HepG2 (cell line): ENCODE data around the gene HSD17B11. TPM values are rescaled to one million over a fixed set of nuclear protein-coding genes. Genes with fewer than 3 reads are reported as not detected.
A peak's percentile ranks its signal among the peaks of the same experiment; 100 is the strongest.

Experiments used
- ATAC-seq: fragments of 200-7000 bp; cut with Tn5 transposase; 3 replicates; pipeline ENCODE4 v1.9.1; 2020; ENCODE audit warnings: mild to moderate bottlenecking, moderate library complexity
- BruUV-seq: library from RNA; stranded (reverse); fragments of 400-500 nt; replicated peaks from 2 replicates; lab custom pipeline; 2021; lab: Mats Ljungman, UMichigan
- CTCF ChIA-PET: fragments of 300-600 bp; formaldehyde crosslinking; extraction: SDS; loops from one replicate; lab custom pipeline; 2021; ENCODE audit warnings: low total read pairs, inconsistent platforms, low intra/inter-chr PET ratio; lab: Yijun Ruan, JAX
- POLR2A ChIA-PET: fragments of 350-600 bp; sonication (Branson Sonifier 250); formaldehyde crosslinking; loops from one replicate; lab custom pipeline; 2020; ENCODE audit warnings: antibody characterized with exemption, inconsistent platforms; lab: Yijun Ruan, JAX
- DNase-seq: peaks from one replicate; pipeline ENCODE4 v3.0.0-alpha.2; 2015; ENCODE audit warnings: low spot score
- FAIRE-seq: peaks from 3 replicates; lab custom pipeline; 2011; peaks lifted over from hg19 to GRCh38; lab: Jason Lieb, UNC
- H2AFZ ChIP-seq: one replicate; pipeline ENCODE4 v1.6.1; 2011; ENCODE audit warnings: low read length, inconsistent platforms
- H3K27ac ChIP-seq: fragments of 300-600 bp; 3 replicates; pipeline ENCODE4 v1.8.0; 2011; ENCODE audit warnings: mixed run types, mild to moderate bottlenecking, mixed read lengths, low read length, inconsistent platforms; ENCODE audit not compliant: insufficient read depth; ENCODE audit errors: extremely low read length
- H3K27me3 ChIP-seq, 2 experiments: fragments of 200-600 bp in 1 of 2; 2 replicates in 1 of 2; 3 replicates in 1 of 2; pipeline versions ENCODE4 v1.6.0 to v1.8.0; 2011; ENCODE audit warnings: low read length in 2 of 2, mild to moderate bottlenecking in 2 of 2, moderate library complexity in 2 of 2, inconsistent platforms in 1 of 2; ENCODE audit not compliant: insufficient read depth in 2 of 2, control insufficient read depth in 1 of 2
- H3K36me3 ChIP-seq, 2 experiments: fragments of 200-600 bp in 1 of 2; replicated peaks in 1 of 2; 2 replicates in 1 of 2; 3 replicates in 1 of 2; pipeline versions ENCODE4 v1.5.1 to v1.8.0; 2011; ENCODE audit warnings: low read length in 2 of 2, inconsistent platforms in 1 of 2; ENCODE audit not compliant: insufficient read depth in 2 of 2, control insufficient read depth in 1 of 2
- H3K4me1 ChIP-seq: 2 replicates; pipeline ENCODE4 v1.5.1; 2012; ENCODE audit warnings: low read length, inconsistent platforms; ENCODE audit not compliant: insufficient read depth
- H3K4me2 ChIP-seq: 2 replicates; pipeline ENCODE4 v1.6.0; 2011; ENCODE audit warnings: low read depth, low read length, inconsistent platforms
- H3K4me3 ChIP-seq, 3 experiments: fragments of 200-600 bp in 1 of 3; sonication (generic), shearing (Covaris generic) in 1 of 3; replicated peaks in 1 of 3; 2 replicates each; pipeline ENCODE4 v1.5.1; 2011 to 2016; ENCODE audit warnings: low read length in 3 of 3, inconsistent platforms in 2 of 3, low read depth in 2 of 3, mild to moderate bottlenecking in 2 of 3, control low read depth in 1 of 3, mixed read lengths in 1 of 3; ENCODE audit not compliant: insufficient read depth in 1 of 3
- H3K79me2 ChIP-seq: one replicate; pipeline ENCODE4 v1.6.1; 2011; ENCODE audit warnings: low read length, inconsistent platforms; ENCODE audit not compliant: insufficient read depth
- H3K9ac ChIP-seq: 2 replicates; pipeline ENCODE4 v1.6.0; 2011; ENCODE audit warnings: mild to moderate bottlenecking, low read depth, low read length, inconsistent platforms; ENCODE audit not compliant: insufficient read depth
- H3K9me3 ChIP-seq: 2 replicates; pipeline ENCODE4 v1.5.1; 2012; ENCODE audit warnings: mild to moderate bottlenecking, low read length
- H4K20me1 ChIP-seq: 2 replicates; pipeline ENCODE4 v1.6.0; 2011; ENCODE audit warnings: inconsistent platforms, mild to moderate bottlenecking, low read length, moderate library complexity; ENCODE audit not compliant: insufficient read depth
- BRCA1 ChIP-seq: sonication (generic); formaldehyde crosslinking; IDR thresholded peaks from 2 replicates; pipeline ENCODE4 v1.4.0; 2020; ENCODE audit warnings: missing genetic modification reagents
- CBFB ChIP-seq: sonication (generic); formaldehyde crosslinking; IDR thresholded peaks from 2 replicates; pipeline ENCODE4 v1.4.0; 2020; ENCODE audit warnings: missing genetic modification reagents
- CCDC6 ChIP-seq: sonication (generic); formaldehyde crosslinking; IDR thresholded peaks from 2 replicates; pipeline ENCODE4 v1.8.1; 2022; ENCODE audit warnings: mild to moderate bottlenecking, missing genetic modification reagents, moderate library complexity
- E2F5 ChIP-seq: sonication (generic); formaldehyde crosslinking; conservative IDR thresholded peaks from 2 replicates; pipeline ENCODE4 v1.4.0; 2020; ENCODE audit warnings: missing genetic modification reagents
- KLF9 ChIP-seq: IDR thresholded peaks from 2 replicates; pipeline ENCODE4 v1.6.1; 2016; ENCODE audit warnings: low read depth
- MAFG ChIP-seq: sonication (generic); formaldehyde crosslinking; IDR thresholded peaks from 2 replicates; pipeline ENCODE4 v1.5.1; 2020; ENCODE audit warnings: mild to moderate bottlenecking, missing genetic modification reagents
- MZF1 ChIP-seq: sonication (generic); formaldehyde crosslinking; IDR thresholded peaks from 2 replicates; pipeline ENCODE4 v1.8.1; 2023; ENCODE audit warnings: mild to moderate bottlenecking, missing genetic modification reagents, borderline replicate concordance
- NBN ChIP-seq: fragments of 450-650 bp; conservative IDR thresholded peaks from 2 replicates; pipeline ENCODE4 v1.6.1; 2017
- POLR2G ChIP-seq: fragments of 200-400 bp; formaldehyde crosslinking; IDR thresholded peaks from 2 replicates; pipeline ENCODE4 v1.6.1; 2018; ENCODE audit warnings: mild to moderate bottlenecking, low read depth, low read length, moderate library complexity
- RAD51 ChIP-seq: fragments of 450-650 bp; IDR thresholded peaks from 2 replicates; pipeline ENCODE4 v1.6.1; 2016; ENCODE audit warnings: borderline replicate concordance
- RXRB ChIP-seq: IDR thresholded peaks from 2 replicates; pipeline ENCODE4 v1.6.1; 2016; ENCODE audit warnings: borderline replicate concordance, missing genetic modification reagents, missing compliant biosample characterization
- ZNF296 ChIP-seq: sonication (generic); formaldehyde crosslinking; conservative IDR thresholded peaks from 2 replicates; pipeline ENCODE4 v1.5.0; 2020; ENCODE audit warnings: mild to moderate bottlenecking, missing genetic modification reagents
- ZNF691 ChIP-seq: sonication (generic); formaldehyde crosslinking; IDR thresholded peaks from 2 replicates; pipeline ENCODE4 v1.4.0; 2020; ENCODE audit warnings: missing genetic modification reagents, low read depth, mild to moderate bottlenecking, borderline replicate concordance
- ZNF710 ChIP-seq: sonication (generic); formaldehyde crosslinking; IDR thresholded peaks from 2 replicates; pipeline ENCODE4 v1.5.0; 2020; ENCODE audit warnings: mild to moderate bottlenecking, missing genetic modification reagents, borderline replicate concordance
- ZNF790 ChIP-seq: sonication (generic); formaldehyde crosslinking; IDR thresholded peaks from 2 replicates; pipeline ENCODE4 v1.8.0; 2022; ENCODE audit warnings: missing genetic modification reagents, mild to moderate bottlenecking, borderline replicate concordance
- WGBS: methylation state at CpG from one replicate; pipeline ENCODE4 v1.1.6; 2017; ENCODE audit warnings: low lambda C conversion rate; 5-methylcytosine and 5-hydroxymethylcytosine counted together
- in situ Hi-C: cut with HindIII; loops from 2 replicates; pipeline ENCODE4 v1.10.0; 2017; ENCODE audit warnings: low pct_unique_long_range_greater_than_20kb; ENCODE audit not compliant: extremely low pct_ligation_motif_present
- intact Hi-C: fragments of 100-400 bp; cut with micrococcal nuclease; formaldehyde crosslinking; loops from one replicate; pipeline ENCODE4 v1.10.0; 2022; ENCODE audit not compliant: unreplicated experiment
- polyA plus RNA-seq, 8 experiments: library from polyadenylated mRNA; depleted of rRNA in 3 of 8; stranded (reverse) in 7 of 8; unstranded in 1 of 8; fragments of >200 nt; fragmentation: Illumina TruSeq in 4 of 8; extraction: Trizol in 4 of 8; gene quantifications; 2 replicates each; pipeline versions ENCODE4 v1.2.1 to v1.2.3, GENCODE V29; 2011 to 2016; ENCODE audit warnings: low read depth in 4 of 8, missing spikeins in 1 of 8, mixed read lengths in 1 of 8; ENCODE audit not compliant: insufficient read depth in 1 of 8
- total RNA-seq, 5 experiments: library from RNA; depleted of rRNA; stranded (reverse); fragments of >200 nt; fragmentation: Illumina TruSeq; extraction: Trizol; gene quantifications; 2 replicates each; pipeline ENCODE4 v1.2.3, GENCODE V29; 2016; ENCODE audit warnings: low read depth in 1 of 5

Gene HSD17B11
- total and polyA plus RNA-seq, 2 of the 13 experiments (the other 11 are each of a cell fraction or from before 2014, with no cell fraction given) = 121 to 158 TPM

- ATAC-seq = no peak
- H3K27me3 ChIP-seq = peaks cover 0 to 4% of the 10 kb centered on the region in 2 experiments; a peak in 1 of 5 replicates
- BruUV-seq = no TSS peak
- no peak for DNase-seq
- in situ Hi-C loops = no loop called here
- no peak overlapping the region for H3K9ac ChIP-seq
- H3K4me1 ChIP-seq = peaks cover 6% of the 10 kb centered on the region; the same call in 1 of the 2 replicates
- no peak overlapping the region for H2AFZ ChIP-seq
- H4K20me1 ChIP-seq = no peaks in the 10 kb centered on the region
- no peak overlapping the region for H3K4me3 ChIP-seq
- no peak for FAIRE-seq
- H3K79me2 ChIP-seq = no peaks in the 10 kb centered on the region
- TF ChIP-seq ZNF691 (CRISPR knock-in tag) (no peak), KLF9 (CRISPR knock-in tag) (no peak), POLR2G (no peak), MZF1 (CRISPR knock-in tag) (no peak)
- ChIA-PET CTCF (no interaction called here), POLR2A (no interaction called here)
- H3K9me3 ChIP-seq = no peaks in the 10 kb centered on the region
- no peak overlapping the region for H3K4me2 ChIP-seq
- intact Hi-C loops = no loop called here
- H3K27ac ChIP-seq = no peak overlapping the region
- no peaks in the 10 kb centered on the region for H3K36me3 ChIP-seq
- WGBS = 88% methylated on average over 10 of the region's 10 CpGs
Observed at GRCh38 chr4:87304745-87305432, 86.1 kb downstream of the HSD17B11 start.

GRCh38 chr4:87299898-87300297 lies 91.1 kb downstream of the HSD17B11 start:
- intact Hi-C loops = no loop called here
- BruUV-seq = no TSS peak
- in situ Hi-C loops = no loop called here
- no peaks in the 10 kb centered on the region for H3K4me1 ChIP-seq
- H3K4me2 ChIP-seq = no peak overlapping the region
- ChIA-PET POLR2A (no interaction called here), CTCF (no interaction called here)
- no peak for ATAC-seq
- DNase-seq = no peak
- H3K79me2 ChIP-seq = no peaks in the 10 kb centered on the region
- no peaks in the 10 kb centered on the region for H3K36me3 ChIP-seq
- H3K9me3 ChIP-seq = no peaks in the 10 kb centered on the region
- no peak overlapping the region for H3K9ac ChIP-seq
- no peaks in the 10 kb centered on the region for H4K20me1 ChIP-seq
- H3K27ac ChIP-seq = no peak overlapping the region
- peak overlapping the region; percentile 2 for H2AFZ ChIP-seq
- no peak for FAIRE-seq
- 42% methylated on average over 4 of the region's 4 CpGs for WGBS
- H3K27me3 ChIP-seq = peaks cover 0 to 4% of the 10 kb centered on the region in 2 experiments; a peak in 1 of 5 replicates
- no peak overlapping the region for H3K4me3 ChIP-seq
- TF ChIP-seq RAD51 (no peak), ZNF790 (CRISPR knock-in tag) (no peak), ZNF710 (CRISPR knock-in tag) (no peak), BRCA1 (no peak), MAFG (no peak), RXRB (CRISPR knock-in tag) (no peak), ZNF296 (no peak), CBFB (no peak), NBN (no peak), E2F5 (CRISPR knock-in tag) (no peak), CCDC6 (CRISPR knock-in tag) (no peak)
